GM18907 (cell line): Measurements from ENCODE around the gene COL19A1.
"Not testable (repeated sequence)": the region's sequence is repeated elsewhere in the genome, so short reads cannot be mapped to it uniquely, and the experiment has no call there.

Experiments
- ATAC-seq: cut with Tn5 transposase; IDR thresholded peaks from one replicate; pipeline ENCODE4 v1.9.1; 2021; ENCODE audit warnings: mild to moderate bottlenecking, moderate library complexity; ENCODE audit not compliant: unreplicated experiment

The COL19A1 gene

GRCh38 chr6:69866351-69866769, at the start of gene COL19A1:
Gene COL19A1 (plus strand): TSS chr6:69866556. CDS start chr6:69879568, 13,012 bp downstream.
- ATAC-seq, result peak; percentile 70

- peak; percentile 36 for ATAC-seq
Measured at GRCh38 chr6:69816569-69816968, 49.8 kb upstream of the COL19A1 start.

DNA sequence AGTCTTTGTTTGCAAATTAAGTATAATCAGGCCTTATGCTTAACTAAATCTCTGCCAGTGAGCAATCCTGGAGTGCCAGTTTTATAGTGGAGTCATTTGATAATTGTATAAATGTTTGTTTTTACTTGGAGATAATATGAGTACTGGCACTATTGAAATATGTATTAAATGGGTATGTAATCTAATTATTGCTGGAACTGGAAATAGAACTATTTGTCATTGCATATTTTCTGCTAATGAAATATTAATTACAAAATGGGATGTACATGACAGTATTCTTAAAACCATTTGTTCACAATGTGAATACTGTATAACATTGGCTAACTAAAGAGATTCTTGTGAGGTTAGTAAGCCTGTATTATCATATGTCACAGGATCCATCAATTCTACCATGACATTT, 49.0 kb upstream of the COL19A1 start:
- no peak for ATAC-seq

DNA sequence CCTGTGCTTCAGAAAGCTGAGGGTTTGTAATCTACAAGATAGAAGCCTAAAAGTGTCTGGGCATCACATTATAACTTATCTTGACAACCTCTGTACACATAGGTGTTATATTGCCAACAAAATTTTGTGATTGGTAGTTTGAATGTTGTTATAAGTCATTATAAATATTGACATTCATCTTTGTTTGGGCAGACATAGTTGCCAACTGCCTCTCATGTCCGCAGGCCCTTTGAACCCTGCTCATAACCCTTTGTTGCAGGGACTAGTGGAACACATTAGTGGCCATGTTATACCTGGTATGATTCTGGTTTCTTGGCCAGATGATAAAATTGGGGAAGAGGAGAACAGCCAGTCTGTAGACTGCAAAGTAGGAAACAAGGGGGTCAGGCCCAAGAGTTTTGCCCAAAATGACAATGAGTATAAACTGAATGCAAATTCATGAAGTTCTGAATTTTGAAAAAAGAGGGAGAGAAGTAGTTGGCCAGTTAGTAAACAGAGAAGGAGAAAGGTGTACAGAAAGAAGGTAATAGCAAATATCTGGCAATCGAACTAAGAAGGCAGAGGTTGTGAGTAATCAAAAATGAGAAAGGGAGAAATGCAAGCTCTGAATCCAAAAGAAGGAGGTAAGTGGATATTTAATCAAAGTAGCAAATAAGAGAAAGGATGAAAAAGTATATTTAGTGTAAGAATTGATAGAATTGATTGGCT, 48.0 kb upstream of the COL19A1 start:
- no peak for ATAC-seq

DNA sequence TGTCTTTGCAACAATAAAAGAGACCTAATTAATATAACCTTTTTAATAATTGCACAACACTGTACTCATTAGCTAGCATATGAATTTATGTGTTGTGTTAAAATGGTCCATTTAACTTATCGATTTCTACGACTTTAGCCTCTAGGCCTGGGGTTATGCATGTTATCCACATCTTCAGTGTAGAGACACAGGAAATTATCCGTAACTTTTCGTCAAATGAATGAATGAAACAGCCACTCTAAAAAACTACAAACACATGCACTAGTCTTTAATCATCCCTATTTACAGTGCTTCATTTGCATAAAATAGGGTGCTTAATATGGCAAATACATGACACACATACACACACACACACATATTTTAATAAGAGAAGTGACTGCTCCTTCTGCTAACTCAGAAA, 47.2 kb upstream of the COL19A1 start:
- no peak for ATAC-seq

DNA sequence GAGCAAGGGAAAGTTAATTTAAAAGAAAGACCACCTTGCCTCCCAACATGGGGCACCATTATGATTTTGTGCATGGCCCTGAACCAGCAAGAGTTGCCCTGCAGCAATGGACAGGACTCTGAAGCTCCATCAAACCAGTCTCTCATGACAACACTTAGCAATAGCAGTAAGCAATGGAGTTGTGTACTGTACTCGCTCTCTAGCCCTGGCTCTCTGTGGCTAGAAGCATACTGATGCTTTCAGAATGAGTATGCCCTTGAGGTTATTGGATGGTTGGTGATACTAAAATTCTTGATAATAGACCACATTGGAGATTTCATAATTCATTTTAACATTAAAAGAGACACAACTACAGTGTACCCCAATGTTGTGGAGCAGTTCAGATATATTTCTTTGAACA, 46.3 kb upstream of the COL19A1 start:
- no peak for ATAC-seq

DNA sequence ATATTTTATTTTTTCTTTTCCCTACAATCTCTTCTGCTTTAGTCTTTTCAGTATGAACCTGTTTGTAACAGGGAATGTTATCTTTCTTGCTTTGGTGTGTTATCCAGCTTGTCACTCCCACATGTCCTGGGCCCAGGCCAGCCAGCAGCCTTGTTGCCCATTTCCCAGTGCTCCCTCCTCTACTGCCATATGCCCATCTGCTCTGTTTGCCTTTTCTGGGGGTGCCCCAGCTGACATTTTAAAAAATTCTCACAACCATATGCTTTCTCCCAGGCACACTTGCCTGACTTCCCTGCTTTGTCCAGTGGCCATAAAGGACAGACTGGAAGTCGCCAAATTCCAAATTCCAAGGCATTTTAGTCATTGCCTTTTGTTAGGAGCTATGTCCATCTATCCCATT, 45.9 kb upstream of the COL19A1 start:
- no peak for ATAC-seq

DNA sequence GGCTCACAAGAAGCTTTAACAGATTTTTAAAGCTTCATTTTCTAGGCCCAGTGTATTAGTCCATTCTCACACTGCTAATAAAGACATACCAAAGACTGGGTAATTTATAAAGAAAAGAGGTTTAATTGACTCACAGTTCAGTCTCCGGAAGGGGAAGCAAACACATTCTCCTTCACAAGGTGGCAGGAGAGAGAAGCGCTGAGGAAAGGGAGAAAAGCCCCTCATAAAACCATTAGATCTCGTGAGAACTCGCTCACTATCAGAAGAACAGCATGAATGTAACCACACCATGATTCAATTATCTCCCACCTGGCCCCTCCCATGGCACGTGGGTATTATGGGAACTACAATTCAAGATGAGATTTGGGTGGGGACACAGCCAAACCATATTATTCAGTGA, 42.0 kb upstream of the COL19A1 start:
- ATAC-seq, result not testable (repeated sequence)

DNA sequence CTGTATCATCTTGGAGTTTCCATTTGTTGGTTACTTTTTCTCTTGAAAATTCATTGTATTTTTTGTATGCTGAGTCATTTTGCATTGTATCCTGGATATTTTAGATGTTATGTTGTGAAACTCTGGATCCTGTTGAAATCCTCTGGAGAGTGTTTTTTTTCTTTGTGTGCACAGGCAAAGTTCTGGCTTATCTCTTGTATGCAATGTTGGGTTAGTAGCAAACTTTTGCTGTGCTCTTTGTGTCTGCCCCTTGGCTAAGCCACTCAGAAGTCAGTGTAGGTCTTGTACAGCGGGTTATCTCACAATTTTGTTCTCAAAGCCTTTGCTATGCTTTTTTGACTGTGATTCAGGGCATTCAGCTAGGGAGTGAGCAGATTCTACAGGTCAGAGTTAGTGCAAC, 40.5 kb upstream of the COL19A1 start:
- no peak for ATAC-seq

DNA sequence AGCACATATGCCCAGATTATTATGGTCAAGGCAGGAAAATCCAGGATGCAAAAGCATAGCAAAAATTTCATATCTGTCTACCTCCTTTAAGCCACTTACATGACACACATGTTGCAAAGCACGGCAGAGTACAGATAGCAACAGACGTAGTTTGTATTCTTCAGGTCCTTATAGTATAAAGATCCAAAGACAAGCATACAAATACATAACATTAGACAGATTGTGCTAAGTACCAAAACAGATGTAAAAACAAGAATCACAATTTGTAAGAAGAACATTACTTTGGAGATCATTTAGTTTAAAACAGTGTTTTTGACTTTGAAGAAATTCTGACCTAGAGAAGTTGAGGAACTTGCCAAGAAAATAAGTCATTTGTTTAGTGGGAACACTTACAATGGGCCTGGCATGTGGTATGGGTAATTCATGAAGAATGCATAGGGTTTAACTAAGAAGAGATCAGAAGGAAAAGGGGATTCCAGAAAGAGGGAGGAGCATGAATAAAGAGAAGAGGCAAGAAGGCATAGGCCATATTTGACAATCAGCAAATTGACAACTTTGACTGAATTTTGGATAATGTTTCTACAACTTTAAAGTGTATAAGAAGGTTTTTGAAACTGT, 39.0 kb upstream of the COL19A1 start:
- ATAC-seq, result no peak

DNA sequence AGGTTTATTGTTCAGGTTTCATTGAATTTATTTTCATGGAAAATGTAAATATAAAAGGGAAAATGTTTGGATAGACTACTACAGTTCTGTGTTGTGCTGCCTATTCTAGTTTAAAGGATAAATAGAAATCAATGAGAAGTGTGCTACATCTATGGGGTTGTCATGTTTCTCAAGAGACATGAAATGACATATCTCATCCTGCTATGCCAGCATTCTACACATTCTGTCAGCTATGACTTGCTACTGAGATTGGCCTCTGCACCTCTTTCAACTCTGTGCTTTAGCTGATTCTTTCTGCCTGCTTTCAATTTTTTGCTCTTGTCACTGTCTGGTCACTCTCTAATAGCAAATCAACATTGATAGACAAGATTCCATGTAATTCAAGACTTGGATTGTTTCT, 33.8 kb upstream of the COL19A1 start:
- ATAC-seq, result no peak

- peak; percentile 90 for ATAC-seq
Measured at GRCh38 chr6:69835414-69836179, 30.8 kb upstream of the COL19A1 start.

- no peak for ATAC-seq
Measured at GRCh38 chr6:69841862-69842261, 24.5 kb upstream of the COL19A1 start.

GRCh38 chr6:69843189-69843588, 23.2 kb upstream of the COL19A1 start:
- ATAC-seq, result no peak

- ATAC-seq, result no peak
Measured at GRCh38 chr6:69846312-69846711, 20.0 kb upstream of the COL19A1 start.

DNA sequence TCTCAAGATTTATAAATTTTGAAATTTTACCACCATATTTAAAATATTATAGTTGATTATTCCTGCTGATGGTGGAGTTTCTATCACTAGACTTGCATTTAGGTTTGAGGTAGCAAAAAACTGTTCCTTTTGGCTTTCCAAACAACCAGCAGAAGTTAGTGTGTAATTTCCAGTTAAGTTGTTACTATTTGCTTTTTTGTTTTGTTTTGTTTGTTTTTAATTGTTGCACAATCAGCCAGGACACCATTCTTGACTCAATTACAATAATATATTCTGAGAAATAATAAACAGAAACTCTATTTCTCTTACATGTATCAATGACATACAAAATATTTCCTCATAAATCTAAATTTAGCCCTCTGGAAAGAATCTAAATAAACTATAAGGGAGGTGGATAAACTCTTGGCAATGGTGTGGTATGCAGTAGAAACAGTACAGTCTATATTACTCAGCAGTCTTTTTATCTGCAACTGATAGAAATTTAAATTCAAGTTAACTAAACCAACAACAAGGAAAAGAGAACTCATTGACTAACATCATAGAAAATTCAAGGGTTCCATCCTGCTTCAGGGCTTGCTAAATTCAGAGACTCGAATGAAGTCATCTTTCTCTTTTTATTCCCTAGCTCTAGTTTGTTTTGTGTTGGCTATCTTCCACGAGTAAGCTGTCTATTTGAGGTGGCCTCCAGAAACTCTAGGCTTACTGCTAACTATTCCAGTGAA, 19.4 kb upstream of the COL19A1 start:
- no peak for ATAC-seq

- ATAC-seq, result no peak
Measured at GRCh38 chr6:69847492-69847788, 18.9 kb upstream of the COL19A1 start.

GRCh38 chr6:69848552-69848951, 17.8 kb upstream of the COL19A1 start:
- no peak for ATAC-seq

GRCh38 chr6:69852706-69853105, 13.7 kb upstream of the COL19A1 start:
- ATAC-seq, result no peak

GRCh38 chr6:69861986-69862385, 4.4 kb upstream of the COL19A1 start:
- no peak for ATAC-seq

DNA sequence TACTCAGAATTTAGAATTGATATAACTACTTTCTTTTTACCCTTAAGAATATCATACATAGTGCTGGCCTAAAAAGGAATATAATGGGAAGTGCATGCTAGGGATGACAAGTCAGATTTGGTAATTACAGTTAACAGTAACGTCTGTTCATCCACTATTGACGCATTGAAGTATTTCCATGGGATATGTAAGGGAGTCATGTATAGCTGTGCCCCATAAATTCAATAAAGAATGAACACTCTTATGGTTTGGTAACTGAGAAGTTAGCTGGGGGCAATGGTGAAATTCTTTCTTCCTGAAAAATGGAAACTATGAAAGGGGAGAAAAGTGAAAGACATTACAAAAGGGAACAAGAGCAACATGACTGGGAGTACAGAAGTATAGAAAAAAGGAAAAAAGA, 2.6 kb upstream of the COL19A1 start:
- no peak for ATAC-seq

- ATAC-seq, result no peak
Measured at GRCh38 chr6:69865126-69865525, 1.2 kb upstream of the COL19A1 start.
